ENCODE results near the gene UNC93A. TPM values are rescaled to one million over a fixed set of nuclear protein-coding genes. Genes with fewer than 3 reads are reported as not detected.
"Not testable (repeated sequence)": the region's sequence is repeated elsewhere in the genome, so short reads cannot be mapped to it uniquely, and the experiment has no call there.

Gene UNC93A
- not detected for total RNA-seq

GRCh38 chr6:167290786-167291622 is at the start of gene UNC93A:
UNC93A (plus strand) TSS chr6:167291315; CDS start chr6:167291490, 175 bp downstream.
- Mint-ChIP-seq H3K36me3 (ENCODE audit: low read depth) (no peaks in the 10 kb centered on the region), H3K4me1 (ENCODE audit: low read depth) (no peaks in the 10 kb centered on the region), H3K4me3 (no peak within 1 kb of the TSS), H3K27me3 (no peaks in the 10 kb centered on the region), H3K9me3 (no peaks in the 10 kb centered on the region), H3K27ac (no peak within 1 kb of the TSS)
- ChIA-PET CTCF (interaction anchor here (0.6 to 2.7 kb wide), 8 partner anchors 10 to 516 kb away, joined by 3 to 12 read pairs (median 4); no protein-coding TSS in a partner anchor), POLR2A (no interaction called here)
- intact Hi-C loops (cut with micrococcal nuclease), result no loop called here
- DNase-seq (no peak), ATAC-seq (no peak)
- TF ChIP-seq, protein P1, sequence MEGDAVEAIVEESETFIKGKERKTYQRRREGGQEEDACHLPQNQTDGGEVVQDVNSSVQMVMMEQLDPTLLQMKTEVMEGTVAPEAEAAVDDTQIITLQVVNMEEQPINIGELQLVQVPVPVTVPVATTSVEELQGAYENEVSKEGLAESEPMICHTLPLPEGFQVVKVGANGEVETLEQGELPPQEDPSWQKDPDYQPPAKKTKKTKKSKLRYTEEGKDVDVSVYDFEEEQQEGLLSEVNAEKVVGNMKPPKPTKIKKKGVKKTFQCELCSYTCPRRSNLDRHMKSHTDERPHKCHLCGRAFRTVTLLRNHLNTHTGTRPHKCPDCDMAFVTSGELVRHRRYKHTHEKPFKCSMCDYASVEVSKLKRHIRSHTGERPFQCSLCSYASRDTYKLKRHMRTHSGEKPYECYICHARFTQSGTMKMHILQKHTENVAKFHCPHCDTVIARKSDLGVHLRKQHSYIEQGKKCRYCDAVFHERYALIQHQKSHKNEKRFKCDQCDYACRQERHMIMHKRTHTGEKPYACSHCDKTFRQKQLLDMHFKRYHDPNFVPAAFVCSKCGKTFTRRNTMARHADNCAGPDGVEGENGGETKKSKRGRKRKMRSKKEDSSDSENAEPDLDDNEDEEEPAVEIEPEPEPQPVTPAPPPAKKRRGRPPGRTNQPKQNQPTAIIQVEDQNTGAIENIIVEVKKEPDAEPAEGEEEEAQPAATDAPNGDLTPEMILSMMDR (IDR thresholded peaks at IDR 0.05), result no peak

DNA sequence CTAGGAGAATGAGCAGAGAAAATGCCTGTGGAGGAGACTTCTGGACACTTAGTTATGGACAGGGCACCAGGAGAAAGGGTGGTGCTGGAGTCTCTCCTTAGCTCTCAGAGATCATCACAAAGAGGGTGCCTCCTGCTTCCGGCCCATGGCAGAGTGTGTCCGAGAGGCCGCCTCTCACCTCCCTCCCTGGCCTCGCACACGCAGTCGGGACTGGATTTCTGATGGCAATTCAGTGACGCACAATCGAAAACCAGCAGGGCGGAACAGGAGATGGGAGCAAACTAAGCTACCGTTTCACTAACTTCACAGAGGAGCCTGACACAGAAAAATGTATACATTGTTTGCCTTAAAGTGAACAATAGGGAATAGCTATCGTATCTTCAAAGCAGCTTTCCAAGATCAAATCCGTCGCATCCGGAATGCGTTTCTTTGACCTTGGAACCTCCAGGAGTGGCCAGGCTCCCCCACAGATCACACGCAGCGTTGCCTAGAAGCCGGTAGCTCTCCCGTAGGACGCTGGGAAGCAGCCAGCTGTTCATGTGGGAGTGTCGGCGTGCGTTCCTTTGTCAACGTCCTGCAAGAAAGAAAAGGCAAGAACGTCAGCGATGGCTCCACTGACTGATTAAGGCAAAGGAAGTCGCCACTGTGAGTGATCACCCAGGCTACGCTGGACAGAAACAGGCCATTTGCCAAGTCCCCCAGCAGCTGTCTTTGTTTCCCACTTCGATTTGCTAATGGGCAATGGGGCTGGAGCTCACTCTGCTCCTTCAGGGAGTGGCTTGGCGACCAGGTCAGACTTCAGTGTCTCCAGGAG is 49.6 kb upstream of the UNC93A start:
- H3K36me3 Mint-ChIP-seq (ENCODE audit: low read depth); intact Hi-C loops (cut with micrococcal nuclease); H3K27ac Mint-ChIP-seq; DNase-seq; ATAC-seq; CTCF ChIA-PET; H3K9me3 Mint-ChIP-seq; H3K27me3 Mint-ChIP-seq; POLR2A ChIA-PET; H3K4me1 Mint-ChIP-seq (ENCODE audit: low read depth); H3K4me3 Mint-ChIP-seq: not testable (repeated sequence)

DNA sequence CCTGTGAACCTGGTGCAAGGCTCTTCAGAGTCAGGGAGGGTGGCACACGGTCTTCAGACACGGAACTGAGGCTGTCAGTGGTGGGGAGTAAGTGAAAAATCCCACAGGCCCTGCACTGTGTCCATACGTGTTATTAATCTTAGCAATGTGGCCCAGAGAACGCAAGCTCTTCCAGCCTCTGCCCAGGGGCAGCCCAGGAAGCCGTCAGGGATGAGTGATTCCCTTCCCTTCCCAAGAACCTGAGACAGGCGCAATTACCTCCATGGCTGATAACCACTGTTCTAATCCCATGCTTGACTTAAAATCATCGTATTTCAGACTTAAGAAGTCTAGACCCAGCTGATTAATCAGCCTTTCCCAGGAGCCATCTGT is 49.0 kb upstream of the UNC93A start:
- CTCF ChIA-PET; POLR2A ChIA-PET; H3K4me3 Mint-ChIP-seq; H3K27ac Mint-ChIP-seq; DNase-seq; intact Hi-C loops (cut with micrococcal nuclease); ATAC-seq; H3K27me3 Mint-ChIP-seq; H3K9me3 Mint-ChIP-seq; H3K36me3 Mint-ChIP-seq (ENCODE audit: low read depth); H3K4me1 Mint-ChIP-seq (ENCODE audit: low read depth): not testable (repeated sequence)

DNA sequence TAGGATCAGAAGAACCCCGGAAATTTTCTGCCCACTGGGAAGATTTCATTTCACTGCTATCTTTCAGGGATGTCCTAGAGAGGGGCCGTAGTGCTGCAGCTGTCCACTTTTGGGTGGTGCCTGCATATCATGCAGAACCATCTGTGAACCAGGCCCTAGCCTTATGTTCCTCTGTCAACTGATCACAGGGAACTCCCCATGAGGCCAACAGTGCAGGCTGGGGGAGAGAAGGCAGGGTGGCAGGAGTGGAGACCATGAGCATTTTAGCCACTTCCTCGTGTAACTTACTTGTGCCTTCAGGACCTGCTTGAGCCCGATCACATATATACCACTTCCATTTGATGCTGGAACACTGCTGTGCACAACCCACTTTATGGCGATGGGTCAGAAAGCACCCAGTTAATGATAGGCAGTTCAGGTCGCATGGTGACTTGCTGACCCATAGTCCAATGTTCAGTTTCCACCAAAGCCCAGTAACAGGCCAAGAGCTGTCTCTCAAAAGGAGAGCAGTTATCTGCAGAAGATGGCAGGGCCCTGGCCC is 48.5 kb upstream of the UNC93A start:
- H3K9me3 Mint-ChIP-seq; H3K27ac Mint-ChIP-seq; POLR2A ChIA-PET; CTCF ChIA-PET; H3K4me3 Mint-ChIP-seq; H3K36me3 Mint-ChIP-seq (ENCODE audit: low read depth); DNase-seq; H3K4me1 Mint-ChIP-seq (ENCODE audit: low read depth); H3K27me3 Mint-ChIP-seq; intact Hi-C loops (cut with micrococcal nuclease); ATAC-seq: not testable (repeated sequence)

DNA sequence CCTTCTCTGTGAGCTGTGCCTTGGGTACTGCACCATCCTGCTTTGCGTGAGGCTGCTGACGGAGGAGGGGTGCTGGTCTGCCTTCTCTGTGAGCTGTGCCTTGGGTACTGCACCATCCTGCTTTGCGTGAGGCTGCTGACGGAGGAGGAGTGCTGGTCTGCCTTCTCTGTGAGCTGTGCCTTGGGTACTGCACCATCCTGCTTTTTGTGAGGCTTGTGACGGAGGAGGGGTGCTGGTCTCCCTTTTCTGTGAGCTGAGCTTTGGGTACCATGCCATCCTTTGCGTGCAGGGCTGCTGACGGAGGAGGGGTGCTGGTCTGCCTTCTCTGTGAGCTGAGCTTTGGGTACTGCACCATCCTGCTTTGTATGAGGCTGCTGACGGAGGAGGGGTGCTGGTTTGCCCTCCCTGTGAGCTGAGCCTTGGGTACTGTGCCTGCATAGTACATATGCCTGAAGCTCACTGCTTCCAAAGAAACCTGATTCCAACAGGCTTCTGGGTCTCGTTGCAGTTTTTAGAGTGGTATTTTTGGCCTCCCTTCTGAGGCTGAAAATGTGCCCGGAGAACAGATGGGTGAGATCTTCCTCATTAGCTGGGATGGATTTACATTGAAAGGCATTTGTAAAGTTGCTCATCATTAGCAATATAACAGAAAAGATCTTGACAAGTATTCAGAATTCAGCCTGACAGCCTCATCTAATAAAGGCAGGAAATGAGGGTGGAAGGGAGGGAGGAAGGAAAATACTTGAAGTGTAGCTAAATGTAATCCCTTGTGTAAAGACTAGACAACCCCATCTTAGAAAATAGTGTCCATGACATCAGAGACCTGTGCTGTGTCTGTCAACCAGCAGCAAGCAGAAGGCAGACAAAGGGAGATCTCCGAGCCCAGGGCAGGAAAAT is 46.8 kb upstream of the UNC93A start:
- no peaks in the 10 kb centered on the region for H3K9me3 Mint-ChIP-seq
- H3K4me1 Mint-ChIP-seq (ENCODE audit: low read depth), result no peaks in the 10 kb centered on the region
- no peak overlapping the region for H3K27ac Mint-ChIP-seq
- no peak for DNase-seq
- no peaks in the 10 kb centered on the region for H3K36me3 Mint-ChIP-seq (ENCODE audit: low read depth)
- intact Hi-C loops (cut with micrococcal nuclease), result no loop called here
- ChIA-PET POLR2A (no interaction called here), CTCF (no interaction called here)
- TF ChIP-seq, protein P1 (IDR thresholded peaks at IDR 0.05), result no peak
- no peak overlapping the region for H3K4me3 Mint-ChIP-seq
- no peak for ATAC-seq
- peaks cover 3% of the 10 kb centered on the region for H3K27me3 Mint-ChIP-seq

DNA sequence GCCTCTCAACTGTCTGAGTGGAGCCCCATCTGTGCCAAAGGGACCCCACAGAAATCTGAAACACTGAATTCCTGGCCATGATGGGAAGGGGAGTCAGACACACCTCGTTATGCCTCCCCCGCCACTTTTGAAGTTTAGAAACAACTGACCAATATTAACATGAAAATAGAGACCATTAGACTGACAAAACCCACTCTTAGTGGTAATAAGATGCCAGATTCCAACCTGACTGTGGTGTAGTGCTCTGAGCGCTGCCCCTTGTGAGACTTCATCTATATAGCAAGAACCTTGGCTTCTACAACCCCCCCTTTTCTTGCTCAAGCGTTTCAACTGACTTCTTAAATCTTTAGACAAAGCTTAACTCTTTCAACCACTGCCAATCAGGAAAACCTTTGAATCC is 46.1 kb upstream of the UNC93A start:
- ChIA-PET CTCF (no interaction called here), POLR2A (no interaction called here)
- intact Hi-C loops (cut with micrococcal nuclease), result no loop called here

More for the DNA sequence above, 46.1 kb upstream of the UNC93A start:
- H3K4me3 Mint-ChIP-seq, result no peak overlapping the region
- DNase-seq, result no peak
- no peaks in the 10 kb centered on the region for H3K36me3 Mint-ChIP-seq (ENCODE audit: low read depth)
- no peak for ATAC-seq
- H3K27me3 Mint-ChIP-seq, result peaks cover 2% of the 10 kb centered on the region
- H3K4me1 Mint-ChIP-seq (ENCODE audit: low read depth), result no peaks in the 10 kb centered on the region
- H3K9me3 Mint-ChIP-seq, result no peaks in the 10 kb centered on the region
- no peak overlapping the region for H3K27ac Mint-ChIP-seq
- TF ChIP-seq, protein P1 (IDR thresholded peaks at IDR 0.05), result no peak
